NOMO-1 treated with dmso at 0.1 percent for 144 hours (cell line): ENCODE measurements around the gene TRIM5.
"Not testable (repeated sequence)": the region's sequence is repeated elsewhere in the genome, so short reads cannot be mapped to it uniquely, and the experiment has no call there.

Experiments used
- DNase-seq: peaks from one replicate; lab custom pipeline; 2025; ENCODE audit not compliant: unreplicated experiment; lab: John Stamatoyannopoulos, UW

The TRIM5 gene

GRCh38 chr11:5684646-5685362, at the start of gene TRIM5:
Gene TRIM5 (minus strand): TSS chr11:5685074. CDS start chr11:5680177, 4,897 bp downstream.
- peak; percentile 63 for DNase-seq

GRCh38 chr11:5727691-5728090, 42.8 kb upstream of the TRIM5 start:
- DNase-seq = no peak

GRCh38 chr11:5726351-5726750, 41.5 kb upstream of the TRIM5 start:
- DNase-seq = no peak

- no peak for DNase-seq
These were observed 37.7 kb upstream of the TRIM5 start for GRCh38 chr11:5722622-5723021.

GRCh38 chr11:5719703-5720495, 35.0 kb upstream of the TRIM5 start:
- no peak for DNase-seq

GRCh38 chr11:5716518-5716917, 31.6 kb upstream of the TRIM5 start:
- DNase-seq = not testable (repeated sequence)

- DNase-seq = no peak
These were observed 28.8 kb upstream of the TRIM5 start for GRCh38 chr11:5713695-5714094.

- no peak for DNase-seq
These were observed 27.6 kb upstream of the TRIM5 start for GRCh38 chr11:5712507-5712906.

GRCh38 chr11:5705688-5706087, 20.8 kb upstream of the TRIM5 start:
- DNase-seq = no peak

- no peak for DNase-seq
These were observed 19.1 kb upstream of the TRIM5 start for GRCh38 chr11:5703741-5704536.

- no peak for DNase-seq
These were observed 16.2 kb upstream of the TRIM5 start for GRCh38 chr11:5701055-5701577.

- DNase-seq = peak; percentile 16
These were observed 15.7 kb upstream of the TRIM5 start for GRCh38 chr11:5700421-5701054.

- DNase-seq = no peak
These were observed 13.4 kb upstream of the TRIM5 start for GRCh38 chr11:5698281-5698680.

- no peak for DNase-seq
These were observed 11.3 kb upstream of the TRIM5 start for GRCh38 chr11:5696210-5696609.

- no peak for DNase-seq
These were observed 10.7 kb upstream of the TRIM5 start for GRCh38 chr11:5695580-5695979.

GRCh38 chr11:5694642-5695041, 9.8 kb upstream of the TRIM5 start:
- DNase-seq = no peak

GRCh38 chr11:5691964-5692361, 7.1 kb upstream of the TRIM5 start:
- peak; percentile 15 for DNase-seq

GRCh38 chr11:5691238-5691963, 6.5 kb upstream of the TRIM5 start:
- DNase-seq = not testable (repeated sequence)

- DNase-seq = no peak
These were observed 5.9 kb upstream of the TRIM5 start for GRCh38 chr11:5690736-5691135.

GRCh38 chr11:5690216-5690615, 5.3 kb upstream of the TRIM5 start:
- no peak for DNase-seq
